Ureter (tissue), 1 donor: ENCODE results near the gene CTNNA1. TPM values are rescaled to one million over a fixed set of nuclear protein-coding genes. Genes with fewer than 3 reads are reported as not detected.
"Not testable (repeated sequence)": the region's sequence is repeated elsewhere in the genome, so short reads cannot be mapped to it uniquely, and the experiment has no call there.

Experiments
- DNase-seq: peaks from one replicate; pipeline ENCODE4 v3.0.0-alpha.2; 2020; ENCODE audit warnings: low spot score
- total RNA-seq: library from RNA; stranded (reverse); gene quantifications from one replicate; pipeline ENCODE4 v1.2.4, GENCODE V29; 2023
- donor health status: DM: yes; HTN: yes; CAD: no.

The CTNNA1 gene, protein sequence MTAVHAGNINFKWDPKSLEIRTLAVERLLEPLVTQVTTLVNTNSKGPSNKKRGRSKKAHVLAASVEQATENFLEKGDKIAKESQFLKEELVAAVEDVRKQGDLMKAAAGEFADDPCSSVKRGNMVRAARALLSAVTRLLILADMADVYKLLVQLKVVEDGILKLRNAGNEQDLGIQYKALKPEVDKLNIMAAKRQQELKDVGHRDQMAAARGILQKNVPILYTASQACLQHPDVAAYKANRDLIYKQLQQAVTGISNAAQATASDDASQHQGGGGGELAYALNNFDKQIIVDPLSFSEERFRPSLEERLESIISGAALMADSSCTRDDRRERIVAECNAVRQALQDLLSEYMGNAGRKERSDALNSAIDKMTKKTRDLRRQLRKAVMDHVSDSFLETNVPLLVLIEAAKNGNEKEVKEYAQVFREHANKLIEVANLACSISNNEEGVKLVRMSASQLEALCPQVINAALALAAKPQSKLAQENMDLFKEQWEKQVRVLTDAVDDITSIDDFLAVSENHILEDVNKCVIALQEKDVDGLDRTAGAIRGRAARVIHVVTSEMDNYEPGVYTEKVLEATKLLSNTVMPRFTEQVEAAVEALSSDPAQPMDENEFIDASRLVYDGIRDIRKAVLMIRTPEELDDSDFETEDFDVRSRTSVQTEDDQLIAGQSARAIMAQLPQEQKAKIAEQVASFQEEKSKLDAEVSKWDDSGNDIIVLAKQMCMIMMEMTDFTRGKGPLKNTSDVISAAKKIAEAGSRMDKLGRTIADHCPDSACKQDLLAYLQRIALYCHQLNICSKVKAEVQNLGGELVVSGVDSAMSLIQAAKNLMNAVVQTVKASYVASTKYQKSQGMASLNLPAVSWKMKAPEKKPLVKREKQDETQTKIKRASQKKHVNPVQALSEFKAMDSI
- total RNA-seq: 379 TPM

DNA sequence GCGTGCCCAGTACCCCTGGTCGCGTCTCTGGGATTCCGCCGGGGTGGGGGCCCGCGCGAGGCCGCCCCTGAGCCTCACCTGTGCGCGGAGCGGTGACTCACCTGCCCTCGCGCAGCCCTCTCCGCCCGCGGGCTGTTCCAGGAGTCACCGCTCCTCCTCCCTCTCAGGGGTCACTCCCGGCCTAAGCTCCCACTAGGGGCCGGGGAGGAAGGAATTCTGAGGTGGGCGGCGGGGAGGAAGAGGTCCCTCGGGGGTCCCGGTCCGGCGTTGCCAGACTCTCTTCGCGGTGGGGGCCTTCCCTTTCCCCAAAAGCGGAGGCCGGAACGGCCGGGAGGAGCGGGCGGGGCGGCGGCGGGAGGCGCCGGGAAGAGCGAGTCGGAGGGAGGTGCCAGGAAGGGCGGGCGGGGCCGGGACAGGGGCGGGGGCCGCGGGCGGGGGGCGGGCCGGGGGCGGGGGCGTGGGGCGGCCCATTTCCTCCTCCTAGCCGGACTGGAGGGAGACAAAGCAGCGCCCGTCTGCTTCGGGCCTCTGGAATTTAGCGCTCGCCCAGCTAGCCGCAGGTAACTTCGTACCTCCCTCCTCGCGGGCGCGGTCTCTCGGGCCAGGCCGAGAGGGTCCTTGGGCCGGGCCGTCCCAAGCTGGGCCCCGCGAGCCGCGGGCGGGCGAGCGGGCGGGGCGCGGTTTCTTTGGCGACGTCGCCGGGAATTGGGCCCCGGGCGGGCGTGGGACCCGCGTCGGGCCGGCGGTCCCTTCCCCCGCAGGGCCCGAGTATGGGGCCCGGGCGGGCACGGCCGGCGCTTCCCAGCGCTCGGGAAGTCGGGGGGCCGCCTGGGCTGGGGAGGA lies at the start of gene CTNNA1:
Gene CTNNA1, plus strand, starts transcription at position 475 of the 843 bp plus-strand sequence. CDS start 28,500 bp downstream, outside the sequence.
- peak; percentile 86 for DNase-seq

GRCh38 chr5:138703777-138704176 lies 49.4 kb upstream of the CTNNA1 start:
- not testable (repeated sequence) for DNase-seq

- DNase-seq: no peak
Observed at GRCh38 chr5:138705007-138705406, 48.2 kb upstream of the CTNNA1 start.

- no peak for DNase-seq
Observed at GRCh38 chr5:138705567-138705966, 47.7 kb upstream of the CTNNA1 start.

GRCh38 chr5:138706655-138707480 lies 46.4 kb upstream of the CTNNA1 start:
- DNase-seq: no peak

GRCh38 chr5:138708791-138709190 lies 44.4 kb upstream of the CTNNA1 start:
- DNase-seq: no peak

GRCh38 chr5:138709202-138709601 lies 44.0 kb upstream of the CTNNA1 start:
- DNase-seq: no peak

GRCh38 chr5:138711087-138711486 lies 42.1 kb upstream of the CTNNA1 start:
- no peak for DNase-seq

DNA sequence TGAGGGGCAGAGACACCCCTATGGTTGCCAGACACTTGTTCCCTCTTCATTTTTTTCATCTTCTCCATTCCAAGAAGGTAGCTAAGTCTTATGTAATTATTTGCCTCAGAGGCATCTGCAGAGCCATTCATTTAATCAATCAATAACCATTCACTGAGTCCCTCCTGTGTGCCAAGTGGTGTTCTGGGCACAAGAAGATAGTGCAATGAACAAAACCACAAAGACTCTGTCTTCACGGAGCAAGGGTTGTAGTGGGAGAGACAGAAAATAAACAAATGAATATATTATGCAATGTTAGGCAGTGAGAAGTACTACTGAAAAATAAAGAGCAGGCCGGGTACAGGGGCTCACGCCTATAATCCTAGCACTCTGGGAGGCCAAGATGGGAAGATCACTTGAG lies 41.4 kb upstream of the CTNNA1 start:
- no peak for DNase-seq

- DNase-seq: no peak
Observed at GRCh38 chr5:138712324-138712723, 40.9 kb upstream of the CTNNA1 start.

- no peak for DNase-seq
Observed at GRCh38 chr5:138712791-138713190, 40.4 kb upstream of the CTNNA1 start.

DNA sequence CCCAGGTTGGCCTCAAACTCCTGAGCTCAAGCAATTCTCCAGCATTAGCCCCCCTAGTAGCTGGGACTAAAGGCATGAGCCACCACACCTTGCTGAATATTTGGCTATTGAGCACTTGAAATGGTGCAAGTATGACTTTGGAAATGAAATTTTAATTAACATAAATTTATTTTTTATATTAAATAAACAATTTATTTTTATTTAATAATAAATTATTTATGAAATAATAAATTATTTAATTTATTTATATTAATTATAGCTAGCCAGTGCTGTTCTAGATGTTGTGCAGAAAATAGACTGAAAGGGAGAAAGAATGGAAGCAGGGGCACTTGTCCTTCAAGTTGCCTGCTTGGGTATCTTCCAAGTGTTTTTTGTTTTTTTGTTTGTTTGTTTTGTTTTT lies 40.0 kb upstream of the CTNNA1 start:
- DNase-seq: no peak

DNA sequence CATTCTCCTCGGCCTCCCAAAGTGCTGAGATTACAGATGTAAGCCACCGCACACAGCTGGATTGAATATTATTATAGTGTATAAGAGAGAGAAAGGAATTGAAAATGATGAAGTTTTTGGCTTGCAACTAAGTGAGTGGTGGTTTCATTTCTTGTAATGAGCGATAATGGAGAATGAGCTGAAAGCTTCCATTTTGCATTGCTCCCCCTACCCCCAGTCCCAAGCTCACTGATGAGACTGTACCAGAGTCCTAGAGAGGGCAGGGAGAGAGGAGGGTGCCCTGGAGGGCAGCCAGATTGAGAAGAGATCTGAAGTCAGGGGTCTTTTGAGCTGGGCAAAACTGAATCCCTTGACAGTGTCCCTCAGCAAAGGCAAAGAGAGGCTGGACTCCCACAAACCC lies 38.5 kb upstream of the CTNNA1 start:
- DNase-seq: no peak

DNA sequence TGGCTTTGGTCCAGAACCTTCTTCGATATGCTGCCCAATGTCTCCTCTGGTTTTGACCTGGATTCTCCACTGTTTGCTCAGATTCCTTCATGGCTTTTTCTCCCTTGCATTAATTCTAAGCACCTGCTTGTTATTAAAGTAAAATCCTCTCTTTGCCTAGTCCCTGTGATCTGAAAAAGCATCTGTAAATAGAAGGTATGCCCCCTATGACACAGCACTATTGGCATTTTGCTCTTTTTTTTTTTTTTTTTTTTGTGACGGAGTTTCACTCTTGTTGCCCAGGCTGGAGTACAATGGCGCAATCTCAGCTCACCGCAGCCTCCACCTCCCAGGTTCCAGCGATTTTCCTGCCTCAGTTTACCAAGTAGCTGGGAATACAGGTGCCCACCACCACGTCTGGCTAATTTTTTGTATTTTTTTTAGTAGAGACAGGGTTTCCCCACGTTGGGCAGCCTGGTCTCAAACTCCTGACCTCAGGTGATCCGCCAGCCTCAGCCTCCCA lies 37.2 kb upstream of the CTNNA1 start:
- not testable (repeated sequence) for DNase-seq

- no peak for DNase-seq
Observed at GRCh38 chr5:138716456-138716924, 36.7 kb upstream of the CTNNA1 start.

DNA sequence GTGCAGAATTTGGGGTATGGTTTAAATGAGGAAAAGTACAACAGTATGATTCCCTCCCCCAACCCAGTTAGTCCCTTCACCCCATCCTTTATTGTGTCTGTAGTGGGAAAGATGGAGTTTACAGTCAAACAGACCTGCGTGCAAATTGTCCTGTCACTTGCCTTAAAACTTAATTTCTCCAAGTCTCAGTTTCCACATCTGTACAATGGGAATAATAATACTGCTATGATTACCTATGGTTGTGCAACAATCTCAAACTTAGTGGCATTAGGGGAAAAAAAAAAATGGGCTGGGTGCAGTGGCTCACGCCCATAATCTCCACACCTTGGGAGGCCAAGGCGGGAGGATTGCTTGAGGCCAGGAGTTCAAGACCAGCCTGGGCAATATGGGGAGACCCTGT lies 35.8 kb upstream of the CTNNA1 start:
- no peak for DNase-seq

GRCh38 chr5:138719811-138720210 lies 33.4 kb upstream of the CTNNA1 start:
- no peak for DNase-seq

- no peak for DNase-seq
Observed at GRCh38 chr5:138720840-138721239, 32.4 kb upstream of the CTNNA1 start.

GRCh38 chr5:138721979-138722378 lies 31.2 kb upstream of the CTNNA1 start:
- DNase-seq: no peak

DNA sequence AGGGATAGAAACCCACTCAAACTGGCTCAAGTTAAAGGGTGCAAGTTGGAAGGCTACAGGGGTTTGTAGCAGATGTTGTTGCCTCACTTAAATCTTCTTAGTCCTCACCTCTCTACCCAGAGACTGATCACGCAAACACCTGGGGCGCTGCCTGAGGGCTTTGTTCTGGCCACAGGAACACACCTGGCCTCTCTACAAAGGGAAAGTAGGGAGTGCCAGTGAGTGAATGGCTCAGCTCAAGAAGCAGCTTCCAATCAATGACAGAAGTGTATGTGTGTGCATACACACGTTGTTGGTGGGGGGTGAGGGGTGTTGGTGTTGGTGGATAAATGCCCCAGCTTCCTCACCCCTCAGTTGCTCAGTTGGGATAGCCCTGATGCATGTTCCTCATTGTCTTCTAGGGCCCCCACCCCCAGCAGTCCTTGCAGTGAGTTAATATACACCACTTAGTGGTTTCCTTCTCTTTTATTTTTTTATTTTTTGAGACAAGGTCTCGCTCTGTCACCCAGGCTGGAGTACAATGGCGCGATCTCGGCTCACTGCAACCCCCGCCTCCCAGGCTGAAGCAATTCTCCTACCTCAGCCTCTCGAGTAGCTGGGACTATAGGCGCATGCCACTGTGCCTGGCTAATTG lies 30.6 kb upstream of the CTNNA1 start:
- DNase-seq: no peak
